ENCODE measurements around the gene SH3BGRL. TPM values are rescaled to one million over a fixed set of nuclear protein-coding genes. Genes with fewer than 3 reads are reported as not detected.

SH3BGRL gene
- total RNA-seq, 4 donors from 2014 or later: 266 to 380 (median 359) TPM

GRCh38 chrX:81255876-81256275, 54.0 kb downstream of the SH3BGRL start:
- 48 to 65% methylated on average over 2 of the region's 2 CpGs for WGBS, 2 donors (ENCODE audit: low coverage in 1 of 2)
- H3K4me1 ChIP-seq: peaks cover 0 to 43% (median 0%) of the 10 kb centered on the region in 3 donors
- H3K27ac ChIP-seq: peak overlapping the region in 2 of 4 donors; percentile 2 to 55

GRCh38 chrX:81257817-81258216, 55.9 kb downstream of the SH3BGRL start:
- no peak for ATAC-seq
- H3K27ac ChIP-seq: peak overlapping the region; percentile 77 to 81 (median 80)
- no peak overlapping the region for H3K4me3 ChIP-seq
- H3K27me3 ChIP-seq: no peaks in the 10 kb centered on the region
- no peaks in the 10 kb centered on the region for H3K36me3 ChIP-seq
- TF ChIP-seq POLR2AphosphoS5 (IDR thresholded peaks at IDR 0.05): no peak
- TF ChIP-seq POLR2A (IDR thresholded peaks at IDR 0.05): no peak
- TF ChIP-seq CTCF (IDR thresholded peaks at IDR 0.05): no peak
- TF ChIP-seq EP300 (IDR thresholded peaks at IDR 0.05): no peak
- H3K9me3 ChIP-seq: no peaks in the 10 kb centered on the region
- H3K4me1 ChIP-seq: peaks cover 0 to 57% (median 0%) of the 10 kb centered on the region in 3 donors

More at GRCh38 chrX:81255876-81256275, 54.0 kb downstream of the SH3BGRL start:
- Histone ChIP-seq H3K9me3 (no peaks in the 10 kb centered on the region), H3K27me3 (no peaks in the 10 kb centered on the region), H3K4me3 (no peak overlapping the region), H3K36me3 (no peaks in the 10 kb centered on the region)
- no peak for ATAC-seq
- TF ChIP-seq POLR2AphosphoS5 (IDR thresholded peaks at IDR 0.05) (no peak), EP300 (IDR thresholded peaks at IDR 0.05) (no peak), CTCF (IDR thresholded peaks at IDR 0.05) (no peak), POLR2A (IDR thresholded peaks at IDR 0.05) (no peak)

- H3K27me3 ChIP-seq: no peaks in the 10 kb centered on the region
- no peaks in the 10 kb centered on the region for H3K9me3 ChIP-seq
- ATAC-seq: peak; percentile 60
- H3K4me3 ChIP-seq: no peak overlapping the region
- H3K36me3 ChIP-seq: no peaks in the 10 kb centered on the region
- TF ChIP-seq POLR2AphosphoS5 (IDR thresholded peaks at IDR 0.05) (peak; percentile 11), POLR2A (IDR thresholded peaks at IDR 0.05) (no peak)
- WGBS, 2 donors (ENCODE audit: low coverage in 1 of 2): 17 to 20% methylated on average over 1 of the region's 1 CpG
- peaks cover 0 to 69% (median 0%) of the 10 kb centered on the region in 3 donors for H3K4me1 ChIP-seq
- H3K27ac ChIP-seq: peak overlapping the region; percentile 77 to 85 (median 80)
Observed at GRCh38 chrX:81259020-81259713, 57.3 kb downstream of the SH3BGRL start.

GRCh38 chrX:81259714-81260395, 58.0 kb downstream of the SH3BGRL start:
- H3K9me3 ChIP-seq: no peaks in the 10 kb centered on the region
- ATAC-seq: no peak
- H3K4me3 ChIP-seq: no peak overlapping the region
- no peaks in the 10 kb centered on the region for H3K27me3 ChIP-seq
- WGBS, 2 donors (ENCODE audit: low coverage in 1 of 2): 36 to 60% methylated on average over 3 of the region's 3 CpGs
- peak overlapping the region; percentile 77 to 85 (median 80) for H3K27ac ChIP-seq
- peaks cover 0 to 74% (median 0%) of the 10 kb centered on the region in 3 donors for H3K4me1 ChIP-seq
- TF ChIP-seq CTCF (IDR thresholded peaks at IDR 0.05) (no peak), POLR2AphosphoS5 (IDR thresholded peaks at IDR 0.05) (no peak), POLR2A (IDR thresholded peaks at IDR 0.05) (no peak), EP300 (IDR thresholded peaks at IDR 0.05) (no peak)
- no peaks in the 10 kb centered on the region for H3K36me3 ChIP-seq

- Histone ChIP-seq H3K27me3 (no peaks in the 10 kb centered on the region), H3K4me1 (peaks cover 0 to 60% (median 0%) of the 10 kb centered on the region in 3 donors), H3K4me3 (no peak overlapping the region), H3K36me3 (no peaks in the 10 kb centered on the region), H3K9me3 (no peaks in the 10 kb centered on the region), H3K27ac (peak overlapping the region; percentile 23 to 80 (median 70))
- WGBS, 2 donors (ENCODE audit: low coverage in 1 of 2): 17 to 52% methylated on average over 1 to 2 of the region's 2 CpGs
- no peak for TF ChIP-seq EP300 (IDR thresholded peaks at IDR 0.05)
- no peak for TF ChIP-seq POLR2A (IDR thresholded peaks at IDR 0.05)
- no peak for TF ChIP-seq CTCF (IDR thresholded peaks at IDR 0.05)
- no peak for TF ChIP-seq POLR2AphosphoS5 (IDR thresholded peaks at IDR 0.05)
- ATAC-seq: no peak
Observed at GRCh38 chrX:81261576-81261975, 59.7 kb downstream of the SH3BGRL start.

All from gastroesophageal sphincter (tissue), 4 donors.